NOMO-1 treated with DMSO at 0.1 percent for 48 hours (cell line): ENCODE measurements around the gene PDE8B.

Source experiments
- DNase-seq: peaks from one replicate; lab custom pipeline; 2025; ENCODE audit not compliant: unreplicated experiment; lab: John Stamatoyannopoulos, UW

PDE8B gene

DNA sequence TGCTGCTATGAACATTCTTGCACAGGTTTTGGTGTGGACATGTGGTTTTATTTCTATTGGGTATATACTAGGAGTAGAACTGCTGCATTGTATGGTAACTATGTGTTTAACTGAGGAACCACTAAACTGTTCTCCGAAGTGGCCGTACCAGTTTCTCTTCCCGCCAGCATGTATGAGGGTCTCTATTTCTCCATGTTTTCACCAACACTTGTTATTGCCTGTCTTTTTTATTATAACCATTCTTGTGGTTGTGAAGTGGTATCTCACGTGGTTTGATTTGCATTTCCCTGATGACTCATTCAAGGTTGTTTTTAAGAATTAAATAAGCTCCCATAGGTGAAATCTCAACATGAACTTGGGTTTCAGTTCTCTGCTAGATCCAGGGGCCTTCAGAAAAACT is 19.4 kb downstream of the PDE8B start:
- no peak for DNase-seq

DNA sequence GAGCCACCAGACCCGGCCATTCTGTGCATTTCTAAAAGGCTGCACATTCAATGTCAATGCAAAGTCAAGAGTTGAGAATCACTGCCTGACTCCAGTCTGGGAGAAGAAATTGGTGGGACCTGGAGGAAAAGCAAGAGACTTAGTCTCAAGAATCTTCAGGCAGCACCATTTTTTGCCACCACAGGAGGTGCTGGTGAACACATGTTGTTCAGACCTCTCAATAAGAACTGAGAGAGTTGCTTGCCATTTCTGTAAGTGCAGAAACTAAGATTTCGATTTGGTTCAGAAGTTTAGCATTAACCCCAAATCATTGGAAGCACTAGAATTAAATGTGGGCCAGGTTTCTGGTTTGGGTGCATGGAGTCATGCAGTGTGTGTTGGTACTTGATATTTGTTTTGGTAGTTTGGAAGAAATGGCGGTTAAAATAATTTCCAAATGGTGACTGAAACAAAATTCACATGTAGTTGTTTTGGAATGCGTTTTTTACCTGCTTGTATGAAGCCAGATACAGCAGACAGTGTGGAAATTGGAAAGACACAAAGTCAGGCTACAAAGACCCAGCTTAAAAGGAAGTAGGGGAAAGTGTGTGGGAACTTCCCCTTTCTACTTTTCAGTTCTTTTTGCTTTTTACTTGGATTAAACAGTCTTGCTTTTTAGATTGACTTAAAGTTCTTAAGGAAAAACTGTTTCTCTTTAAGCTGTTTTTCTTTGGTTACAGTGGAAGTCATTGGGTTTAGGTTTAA is 20.4 kb downstream of the PDE8B start:
- DNase-seq: peak; percentile 56

DNA sequence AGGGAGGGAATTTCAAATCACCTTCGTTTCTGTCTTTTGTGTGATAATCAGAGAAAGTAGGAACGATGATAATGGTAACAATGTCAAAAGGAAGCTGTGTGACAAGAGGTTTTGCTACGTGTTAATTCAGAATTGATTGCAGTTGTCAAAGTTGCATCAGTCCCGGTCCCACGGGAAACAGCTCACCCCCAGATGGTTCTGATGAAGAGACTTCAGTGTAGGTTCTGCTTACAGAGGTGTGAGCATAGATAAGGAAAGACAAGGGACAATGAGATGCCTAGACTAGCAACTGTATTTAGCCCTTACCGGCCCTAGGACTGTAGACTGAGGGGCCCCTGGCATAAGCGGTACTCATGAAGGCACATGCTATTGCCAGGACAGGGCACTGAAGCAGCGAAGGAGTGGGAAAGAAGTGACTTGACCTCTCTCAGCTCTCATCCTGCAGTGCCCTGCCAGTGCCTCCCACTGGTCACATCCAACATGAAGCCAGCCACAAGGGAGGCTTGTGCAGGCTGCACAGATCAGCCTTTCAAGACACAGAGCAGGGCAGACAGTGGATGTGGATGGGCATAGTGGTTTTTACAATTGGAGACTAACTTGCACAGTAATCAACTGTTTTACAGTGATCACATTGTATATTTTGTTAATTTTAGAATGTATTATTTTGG is 21.1 kb downstream of the PDE8B start:
- DNase-seq: peak; percentile 56

DNA sequence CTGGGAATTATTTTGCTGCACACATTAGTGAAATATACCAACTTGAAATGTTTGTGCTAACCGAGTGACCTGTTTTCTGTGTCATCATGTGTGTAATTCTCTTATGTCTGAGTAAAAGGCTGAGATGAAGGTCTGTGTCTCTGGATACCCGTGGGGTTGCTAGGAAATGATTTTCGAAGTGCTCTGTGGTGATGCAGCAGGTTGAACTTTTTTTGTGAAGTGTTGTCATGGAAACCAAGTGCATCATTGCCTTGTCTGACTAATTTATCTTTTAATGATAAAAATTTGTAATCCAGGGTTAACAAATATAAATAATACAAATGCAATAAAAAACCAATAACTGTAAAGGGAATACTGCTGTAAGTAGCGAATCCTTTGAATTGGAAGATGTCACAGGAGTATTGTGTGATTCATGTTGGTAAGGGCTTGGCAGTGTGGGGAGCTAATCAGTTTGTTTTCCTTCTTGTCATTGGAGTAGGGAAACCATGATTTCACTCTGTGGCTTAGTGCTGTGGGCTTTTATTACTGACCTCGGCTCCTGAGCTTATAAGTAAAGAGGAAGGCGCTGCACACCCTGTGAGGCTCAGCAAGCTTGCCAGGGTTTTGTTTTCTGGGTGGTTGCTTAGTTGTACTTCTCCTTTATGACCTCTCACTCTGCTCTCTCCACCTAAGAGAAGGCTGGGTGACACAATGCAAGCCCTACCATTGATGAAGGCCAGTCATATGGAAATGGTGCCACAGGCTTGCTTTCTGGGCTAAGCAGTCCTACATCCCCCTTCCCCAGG is 22.3 kb downstream of the PDE8B start:
- DNase-seq: peak; percentile 98

DNA sequence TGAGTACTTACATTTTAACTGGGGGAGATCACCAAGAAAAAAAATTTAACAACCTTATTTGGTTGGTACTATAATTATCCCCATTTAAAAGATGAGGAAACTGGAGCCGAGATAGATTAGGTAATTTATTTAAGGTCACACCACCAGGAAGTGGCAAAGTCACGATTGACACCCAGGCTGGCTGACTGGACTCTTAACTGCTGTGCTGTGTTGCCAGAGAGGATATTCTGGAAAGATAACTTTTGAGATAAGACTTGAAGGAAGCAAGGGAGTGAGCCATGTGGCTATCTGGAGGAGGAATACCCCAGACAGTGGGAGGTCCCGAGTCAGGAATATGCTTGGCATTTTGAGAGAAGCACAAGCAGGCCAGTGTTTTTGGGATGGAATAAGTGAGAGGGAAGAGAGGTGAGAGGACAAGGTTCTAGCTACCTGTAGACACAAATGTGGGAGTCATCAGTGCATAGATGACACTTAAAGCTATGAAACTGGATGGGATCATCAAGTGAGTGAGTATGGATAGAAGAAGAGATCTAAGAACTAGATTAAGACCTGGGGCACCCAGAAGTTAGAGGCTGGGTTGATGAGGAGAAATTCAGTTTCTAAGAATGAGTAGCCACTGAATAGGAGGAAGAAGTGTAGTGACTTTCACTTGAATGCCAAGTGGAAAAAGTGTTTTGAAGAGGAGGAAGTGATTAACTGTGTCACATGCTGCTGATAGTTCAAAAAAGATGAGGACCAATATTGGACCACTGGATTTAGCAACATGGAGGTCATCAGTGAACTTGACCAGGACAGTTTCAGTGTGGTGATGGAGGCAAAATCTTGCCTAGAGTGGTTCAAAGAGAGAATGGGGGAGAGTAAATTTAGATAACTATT is 25.6 kb downstream of the PDE8B start:
- DNase-seq: peak; percentile 32

DNA sequence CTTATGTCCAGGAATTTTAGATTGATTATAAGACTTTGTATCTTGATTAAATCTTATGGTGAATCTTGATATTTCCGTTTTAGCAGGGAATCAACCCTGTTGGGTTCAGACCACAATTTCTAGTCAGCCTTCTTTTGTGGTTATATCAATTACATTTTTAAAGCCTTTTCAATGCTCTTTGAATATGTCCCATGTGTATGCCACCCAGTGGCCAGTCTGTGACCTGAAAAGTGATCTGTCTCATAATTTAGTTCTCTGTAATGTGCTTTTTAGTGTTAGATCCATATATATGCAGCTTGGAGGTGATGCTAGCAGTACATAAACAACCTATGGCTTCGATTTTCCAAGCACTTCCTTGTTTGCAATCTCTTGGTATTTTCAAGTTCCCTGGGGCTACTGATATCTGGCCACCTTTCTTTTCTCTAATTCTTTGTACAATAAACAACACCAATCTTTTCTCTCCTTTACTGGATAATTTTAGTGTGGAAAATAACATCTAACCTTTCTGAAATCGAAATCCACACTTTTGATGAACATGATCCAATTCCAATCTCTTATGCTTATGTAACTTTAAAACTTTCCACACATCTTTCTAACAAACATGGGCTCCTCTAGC is 28.8 kb downstream of the PDE8B start:
- peak; percentile 36 for DNase-seq

DNA sequence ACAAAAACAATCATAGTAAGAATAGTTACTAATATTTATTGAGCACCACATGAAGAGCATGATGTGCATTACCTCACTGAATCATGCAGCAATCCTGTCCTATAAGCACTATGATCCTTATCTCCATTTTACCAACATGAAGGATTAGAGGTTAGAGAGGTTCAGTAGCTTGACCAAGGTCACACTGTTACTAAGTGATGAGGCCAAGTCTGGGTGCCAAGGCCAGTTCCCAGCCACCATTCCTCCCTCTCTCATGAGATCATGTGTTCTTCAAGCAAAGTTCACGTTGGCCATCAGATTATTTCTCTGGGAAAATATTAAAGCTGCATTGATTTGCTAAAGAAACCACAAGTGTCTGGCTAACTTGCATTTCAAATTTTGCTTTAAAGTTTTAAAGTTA is 31.0 kb downstream of the PDE8B start:
- no peak for DNase-seq

DNA sequence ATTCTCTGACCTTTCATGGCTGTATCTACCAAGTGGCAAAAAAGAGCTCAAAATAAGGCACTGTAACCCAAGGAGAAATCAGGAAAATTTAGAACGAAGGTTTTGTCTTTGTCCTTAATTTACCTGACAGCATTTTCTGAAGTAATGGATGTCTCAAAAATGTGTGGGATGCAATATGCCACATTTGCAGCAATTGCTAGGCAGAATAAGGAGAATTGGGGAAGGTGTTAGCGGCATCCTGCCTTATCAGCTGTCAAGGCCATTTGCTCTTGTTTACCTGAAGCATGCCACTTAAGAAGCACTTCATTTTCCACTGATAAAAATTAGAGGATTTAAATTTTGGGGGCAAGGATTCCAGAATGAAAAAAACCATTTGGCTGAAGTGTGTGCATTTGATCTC is 39.0 kb downstream of the PDE8B start:
- no peak for DNase-seq

DNA sequence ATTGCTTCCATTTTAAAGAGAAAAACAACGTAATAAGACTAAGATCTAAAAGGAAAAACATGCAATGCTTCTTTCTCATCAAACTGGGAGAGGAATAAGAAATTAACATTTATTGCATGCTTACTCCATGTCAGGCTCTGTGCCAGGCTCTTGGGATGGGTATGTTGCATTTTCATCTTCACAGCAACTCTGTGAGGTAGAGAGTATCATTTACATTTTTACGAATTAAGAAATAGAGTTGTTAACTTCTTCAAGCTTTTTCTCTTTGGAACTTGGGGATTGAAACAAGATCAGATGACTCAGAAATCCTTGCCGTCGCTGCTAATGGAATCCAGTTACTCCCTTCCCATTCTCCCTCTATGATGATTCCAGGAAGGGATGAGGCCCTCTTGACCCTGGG is 39.5 kb downstream of the PDE8B start:
- DNase-seq: no peak

DNA sequence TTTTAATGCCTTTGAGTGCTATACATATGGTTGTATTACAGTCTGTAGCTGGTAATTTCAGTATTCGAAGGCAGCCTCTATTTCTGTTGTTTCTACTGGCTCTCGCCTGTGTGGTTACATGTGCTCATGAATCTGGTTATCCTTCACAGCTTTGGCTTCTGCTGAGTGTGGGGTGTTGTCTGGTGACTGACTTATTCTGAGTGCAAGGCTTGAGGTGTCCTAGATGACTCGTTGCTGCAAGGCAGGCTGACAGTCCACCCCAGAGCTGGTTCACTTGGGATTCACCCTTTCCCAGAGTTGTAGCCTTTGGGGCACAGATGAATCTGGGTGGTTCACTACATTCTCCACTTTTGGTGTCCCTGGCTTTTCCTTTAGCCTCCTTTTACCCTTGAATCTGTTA is 41.4 kb downstream of the PDE8B start:
- DNase-seq: no peak

DNA sequence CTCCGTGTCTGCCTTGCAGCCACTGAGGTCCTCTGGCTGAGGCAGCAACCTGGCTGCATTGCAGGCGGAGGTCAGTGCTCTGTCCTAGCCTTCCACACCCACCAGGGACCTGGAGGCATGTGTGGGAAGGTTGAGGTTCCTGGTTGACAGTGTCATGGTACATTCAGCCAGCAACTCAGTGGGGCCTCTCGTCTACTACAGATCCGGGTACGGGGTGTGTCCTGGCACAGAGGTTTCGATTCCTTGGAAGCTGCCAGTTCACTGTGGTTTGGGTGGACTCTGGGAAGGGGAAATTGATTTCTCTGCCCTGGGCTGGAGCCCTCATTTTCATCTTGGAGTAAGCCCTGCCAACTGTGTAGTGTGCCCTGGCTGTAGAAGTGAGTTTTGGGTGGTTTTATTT is 45.1 kb downstream of the PDE8B start:
- no peak for DNase-seq

DNA sequence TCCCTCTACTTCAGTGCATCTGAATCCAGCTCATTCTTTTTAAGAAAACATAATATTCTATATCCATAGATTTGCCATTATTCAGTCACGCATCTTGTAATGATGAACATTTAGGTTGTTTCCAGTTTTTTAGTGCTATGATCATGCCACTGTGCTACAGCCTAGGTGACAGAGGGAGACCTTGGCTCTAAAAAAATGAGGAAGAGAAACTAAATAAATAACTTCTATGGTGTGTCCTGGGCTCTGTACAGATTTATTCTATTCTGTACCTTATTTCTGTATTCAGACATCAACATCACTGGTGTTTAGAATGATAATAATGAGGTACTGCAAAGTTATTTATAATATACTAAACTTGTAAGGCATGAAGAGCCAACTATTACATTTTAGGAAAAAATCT is 45.9 kb downstream of the PDE8B start:
- peak; percentile 44 for DNase-seq

DNA sequence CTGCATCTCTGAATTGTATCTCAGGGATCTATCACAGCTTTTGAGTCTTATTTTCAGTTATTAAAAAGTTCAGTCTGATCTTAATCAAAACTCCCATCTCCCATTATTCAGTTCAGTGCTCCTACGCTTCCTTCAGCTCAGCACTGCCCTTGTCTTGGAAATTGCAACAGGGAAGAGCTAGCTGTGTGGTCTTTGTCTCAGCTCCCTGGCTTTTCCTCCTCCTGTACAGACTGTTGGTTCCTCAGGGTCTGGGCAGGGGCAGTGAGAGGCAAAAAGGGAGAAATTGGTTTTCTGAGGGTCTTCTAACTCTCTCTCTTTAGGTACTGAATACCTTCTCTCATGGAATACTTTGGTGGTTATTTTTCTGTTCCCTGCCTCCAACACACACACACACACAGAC is 48.2 kb downstream of the PDE8B start:
- DNase-seq: no peak

DNA sequence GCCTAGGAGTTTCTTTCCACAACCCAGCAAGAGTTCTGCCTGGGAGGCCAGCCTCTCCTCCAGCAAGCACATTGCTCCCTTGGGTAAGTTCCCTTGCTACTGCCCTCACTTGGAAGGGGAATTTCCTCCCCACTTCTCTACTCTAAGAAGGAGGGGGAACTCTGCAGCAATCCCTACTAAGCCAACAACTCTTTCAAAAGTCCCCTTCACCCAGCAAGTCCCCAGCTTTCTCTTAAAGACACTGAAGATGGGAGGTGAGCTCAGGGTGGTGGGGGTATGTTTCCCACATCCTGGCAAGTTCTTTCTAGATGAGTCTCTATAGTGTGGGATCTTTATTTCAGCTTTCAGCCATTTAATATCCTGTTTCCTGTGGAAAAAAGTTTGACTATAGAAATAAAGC is 49.0 kb downstream of the PDE8B start:
- DNase-seq: no peak

DNA sequence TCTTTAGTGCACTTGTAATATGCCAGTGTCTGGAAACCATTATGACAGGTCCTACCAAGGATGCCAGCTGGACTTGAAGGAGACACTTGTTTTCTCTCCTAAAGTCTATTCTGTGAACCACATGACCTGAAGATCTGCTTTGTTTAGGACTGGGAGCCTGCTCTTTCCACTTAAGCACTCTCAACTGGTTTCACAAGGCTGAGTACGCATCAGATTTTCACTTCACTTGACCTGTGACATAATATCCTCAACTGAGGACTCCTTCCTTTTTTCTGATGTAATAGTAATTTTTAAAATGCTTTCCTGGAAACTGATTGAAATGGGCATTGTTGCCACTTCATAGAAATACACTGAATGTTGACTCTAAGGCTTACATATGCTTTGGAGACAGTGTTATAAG is 52.2 kb downstream of the PDE8B start:
- DNase-seq: no peak

DNA sequence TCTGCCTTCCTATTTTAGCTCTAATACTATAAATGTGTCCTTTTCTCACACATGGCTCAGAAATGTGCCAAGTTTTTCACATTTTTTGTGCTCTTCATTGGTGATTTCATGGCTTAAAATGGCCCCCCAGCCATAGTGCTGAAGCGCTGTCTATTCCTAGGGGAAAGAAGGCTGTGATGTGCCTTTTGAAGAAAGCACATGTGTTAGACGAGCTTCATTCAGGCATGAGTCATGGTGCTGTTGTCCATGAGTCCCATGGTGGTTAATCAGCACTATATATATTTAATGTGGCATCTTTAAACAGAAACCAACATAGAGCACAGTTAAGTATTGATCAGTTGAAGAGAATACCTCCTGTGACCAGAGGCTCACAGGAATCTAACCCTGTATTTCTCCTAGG is 55.8 kb downstream of the PDE8B start:
- no peak for DNase-seq

DNA sequence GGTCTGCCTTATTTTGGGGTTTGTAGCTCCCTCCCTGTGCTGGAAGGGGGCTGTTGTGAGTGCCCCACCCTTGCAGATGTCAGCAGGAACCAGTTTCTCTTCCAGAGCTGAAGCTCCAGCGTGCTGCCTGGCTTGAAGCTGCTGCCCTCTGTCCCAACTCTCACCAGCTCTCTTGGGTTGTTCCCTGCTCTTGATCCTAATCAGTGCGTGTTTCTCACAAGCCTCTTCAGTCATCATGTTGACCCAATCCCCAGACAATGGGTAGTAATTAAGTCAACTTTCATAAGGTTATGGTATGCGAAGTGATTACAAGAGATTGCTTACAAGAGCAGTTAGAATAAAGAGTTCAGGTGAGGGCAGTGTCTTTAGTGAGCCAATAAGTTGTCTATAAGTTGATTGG is 57.0 kb downstream of the PDE8B start:
- DNase-seq: no peak

DNA sequence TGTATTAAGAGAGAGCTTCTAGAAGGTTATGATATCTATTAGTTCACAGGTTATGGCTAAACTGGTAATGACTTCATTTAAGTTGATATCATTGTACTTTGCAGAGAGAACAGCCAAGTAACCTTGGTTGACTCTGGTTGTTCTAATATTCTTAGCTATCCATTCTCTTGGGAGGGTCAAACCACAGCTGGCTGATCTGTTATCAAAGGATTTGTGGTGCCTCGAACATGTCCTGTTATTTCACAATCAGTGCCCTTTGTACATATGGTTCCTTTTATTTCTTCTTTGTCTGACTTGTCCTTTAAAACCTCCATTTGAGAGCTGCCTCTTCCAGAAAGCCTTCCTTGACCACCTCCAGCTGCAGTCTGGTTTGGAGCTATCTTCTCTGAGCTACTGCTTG is 61.7 kb downstream of the PDE8B start:
- no peak for DNase-seq

DNA sequence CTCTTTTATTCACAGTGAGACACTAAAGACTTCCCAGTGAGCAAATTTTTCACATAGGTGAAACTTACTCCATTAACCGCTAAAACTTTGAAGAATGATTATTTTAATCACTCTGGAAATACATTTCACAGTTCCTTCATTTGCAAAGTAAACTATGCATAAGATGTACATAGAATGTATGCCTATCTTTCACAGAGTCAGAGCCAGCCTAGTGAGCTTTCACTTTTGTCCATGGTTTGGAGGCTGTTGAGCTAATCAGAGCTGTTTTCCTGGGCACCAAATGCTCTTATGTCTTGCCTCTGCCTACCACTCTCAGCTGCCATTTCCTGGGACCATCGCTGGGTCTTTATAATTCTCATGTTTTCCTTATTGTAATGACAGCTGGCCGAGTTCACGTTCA is 67.3 kb downstream of the PDE8B start:
- DNase-seq: no peak

DNA sequence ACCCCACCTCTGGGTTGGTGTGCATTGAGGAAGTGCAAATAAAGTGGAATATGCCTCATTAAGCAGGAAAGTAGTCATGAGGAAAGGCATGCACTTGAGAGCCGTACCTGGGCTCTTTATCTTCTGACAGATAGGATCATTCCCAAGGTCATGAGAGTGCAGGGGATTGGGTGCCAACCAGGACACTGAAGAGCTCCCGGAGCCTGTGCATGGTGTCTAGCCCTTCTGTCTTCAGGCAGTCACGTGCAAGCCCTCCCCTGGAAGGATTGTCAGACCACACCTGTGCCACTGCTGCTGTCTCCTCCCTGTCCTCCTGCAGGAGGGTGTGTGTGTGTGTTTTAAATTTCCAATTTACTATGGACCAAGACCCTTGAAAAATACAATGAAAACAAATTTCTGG is 69.6 kb downstream of the PDE8B start:
- DNase-seq: no peak

DNA sequence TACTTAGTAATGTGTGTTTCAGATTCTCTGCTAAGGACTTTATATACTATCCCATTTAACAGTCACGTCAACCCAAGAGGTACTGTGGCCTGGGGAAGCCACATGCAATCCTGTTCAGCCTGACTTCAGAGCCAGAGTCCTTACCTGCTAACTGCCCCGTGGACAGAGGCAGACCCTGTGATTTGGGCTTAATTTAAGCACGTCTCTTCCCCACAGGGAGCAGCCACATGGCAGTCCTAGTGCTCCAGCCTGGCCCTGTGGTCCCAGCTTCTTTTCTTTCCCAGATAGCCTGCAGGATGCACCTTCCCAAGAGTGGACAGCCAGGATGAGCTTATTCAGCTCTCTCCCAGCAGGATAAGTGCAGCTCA is 71.5 kb downstream of the PDE8B start:
- no peak for DNase-seq
